Measurements from ENCODE around the gene RNF114. TPM values are rescaled to one million over a fixed set of nuclear protein-coding genes. Genes with fewer than 3 reads are reported as not detected.

The RNF114 gene
- total RNA-seq, 1 donor from 2014 or later: 52.1 TPM

GRCh38 chr20:49980140-49981008 is 44.2 kb downstream of the RNF114 start:
- ATAC-seq (ENCODE audit: poor library complexity): no peak
- no peak for DNase-seq
- intact Hi-C loops (cut with DNase I): loop anchor here (2.0 to 5.0 kb wide), 3 partner anchors 90 to 197 kb away; no protein-coding TSS in a partner anchor

GRCh38 chr20:49981218-49982071 is 45.2 kb downstream of the RNF114 start:
- ATAC-seq (ENCODE audit: poor library complexity) (no peak), DNase-seq (no peak)
- intact Hi-C loops (cut with DNase I): loop anchor here (2.0 to 5.0 kb wide), 3 partner anchors 89 to 196 kb away; no protein-coding TSS in a partner anchor

- intact Hi-C loops (cut with DNase I): loop anchor here (5.0 kb wide), 2 partner anchors 105 to 195 kb away; no protein-coding TSS in a partner anchor
- no peak for DNase-seq
- no peak for ATAC-seq (ENCODE audit: poor library complexity)
Observed at GRCh38 chr20:49982072-49982345, 45.8 kb downstream of the RNF114 start.

GRCh38 chr20:49982346-49983122 is 46.3 kb downstream of the RNF114 start, which contains the start of gene SNAI1:
Gene SNAI1, plus strand, starts transcription at chr20:49982980. Its CDS starts 80 bp downstream, at chr20:49983060.
- intact Hi-C loops (cut with DNase I): loop anchor here (5.0 kb wide), 2 partner anchors 105 to 195 kb away; no protein-coding TSS in a partner anchor
- ATAC-seq (ENCODE audit: poor library complexity) (peak; percentile 91), DNase-seq (peak; percentile 83)

GRCh38 chr20:49983123-49983847 is 47.1 kb downstream of the RNF114 start:
- ATAC-seq (ENCODE audit: poor library complexity): no peak
- DNase-seq: no peak
- intact Hi-C loops (cut with DNase I): loop anchor here (5.0 kb wide), 2 partner anchors 104 to 194 kb away; no protein-coding TSS in a partner anchor

- DNase-seq (peak; percentile 61), ATAC-seq (ENCODE audit: poor library complexity) (no peak)
- intact Hi-C loops (cut with DNase I): loop anchor here (5.0 kb wide), 2 partner anchors 103 to 193 kb away; no protein-coding TSS in a partner anchor
Observed at GRCh38 chr20:49983848-49984408, 47.7 kb downstream of the RNF114 start.

GRCh38 chr20:49984426-49985153 is 48.4 kb downstream of the RNF114 start:
- intact Hi-C loops (cut with DNase I): loop anchor here (5.0 kb wide), 2 partner anchors 103 to 193 kb away; no protein-coding TSS in a partner anchor
- DNase-seq (no peak), ATAC-seq (ENCODE audit: poor library complexity) (no peak)

GRCh38 chr20:49985157-49985556 is 49.0 kb downstream of the RNF114 start:
- intact Hi-C loops (cut with DNase I): no loop called here
- no peak for DNase-seq
- no peak for ATAC-seq (ENCODE audit: poor library complexity)

GRCh38 chr20:49985617-49986016 is 49.4 kb downstream of the RNF114 start:
- no peak for DNase-seq
- intact Hi-C loops (cut with DNase I): no loop called here
- no peak for ATAC-seq (ENCODE audit: poor library complexity)

GRCh38 chr20:49986049-49986448 is 49.9 kb downstream of the RNF114 start:
- intact Hi-C loops (cut with DNase I): no loop called here
- ATAC-seq (ENCODE audit: poor library complexity) (no peak), DNase-seq (no peak)

GRCh38 chr20:49987015-49987867 is 51.0 kb downstream of the RNF114 start:
- no peak for ATAC-seq (ENCODE audit: poor library complexity)
- intact Hi-C loops (cut with DNase I): no loop called here
- no peak for DNase-seq

- intact Hi-C loops (cut with DNase I): no loop called here
- ATAC-seq (ENCODE audit: poor library complexity) (no peak), DNase-seq (no peak)
Observed at GRCh38 chr20:49987868-49988690, 51.9 kb downstream of the RNF114 start.

GRCh38 chr20:49989234-49990065 is 53.3 kb downstream of the RNF114 start:
- DNase-seq: peak; percentile 79
- intact Hi-C loops (cut with DNase I): no loop called here
- ATAC-seq (ENCODE audit: poor library complexity): peak; percentile 63

GRCh38 chr20:49990271-49990720 is 54.1 kb downstream of the RNF114 start:
- no peak for DNase-seq
- no peak for ATAC-seq (ENCODE audit: poor library complexity)
- intact Hi-C loops (cut with DNase I): no loop called here

All from Right ventricle myocardium superior (tissue), 1 donor.